IMR-90 (cell line): ENCODE measurements around the gene CD248. TPM values are rescaled to one million over a fixed set of nuclear protein-coding genes. Genes with fewer than 3 reads are reported as not detected.
A peak's percentile ranks its signal among the peaks of the same experiment; 100 is the strongest.

Experiments used
- ATAC-seq: fragments of 200-7000 bp; cut with Tn5 transposase; 2 replicates; pipeline ENCODE4 v1.9.1; 2020; ENCODE audit warnings: low read depth, mild to moderate bottlenecking, moderate library complexity
- BruUV-seq: library from RNA; stranded (reverse); fragments of 400-500 nt; replicated peaks from 2 replicates; lab custom pipeline; 2021; lab: Mats Ljungman, UMichigan
- CTCF ChIA-PET: fragments of 300-600 bp; formaldehyde crosslinking; extraction: SDS; loops from one replicate; lab custom pipeline; 2021; ENCODE audit warnings: antibody characterized with exemption; lab: Yijun Ruan, JAX
- POLR2A ChIA-PET: fragments of 300-600 bp; sonication (Branson Sonifier 250); formaldehyde crosslinking; loops from one replicate; lab custom pipeline; 2022; ENCODE audit warnings: antibody characterized with exemption; ENCODE audit not compliant: unreplicated experiment; lab: Charles Lee
- DNase-seq: peaks from one replicate; pipeline ENCODE4 v3.0.0; 2013
- H2AFZ ChIP-seq: replicated peaks from 2 replicates; pipeline ENCODE3; 2013; ENCODE audit warnings: low read length, mild to moderate bottlenecking; ENCODE audit not compliant: poor library complexity
- H2AK5ac ChIP-seq: 2 replicates; pipeline ENCODE4 v1.6.1; 2013; ENCODE audit warnings: low read depth, low read length, inconsistent platforms
- H2AK9ac ChIP-seq: replicated peaks from 2 replicates; pipeline ENCODE3; 2013; ENCODE audit warnings: mild to moderate bottlenecking, low read depth, low read length, moderate library complexity; ENCODE audit not compliant: poor library complexity
- H2BK120ac ChIP-seq: 2 replicates; pipeline ENCODE4 v1.6.1; 2013; ENCODE audit warnings: low read depth, low read length, inconsistent platforms
- H2BK15ac ChIP-seq: 3 replicates; pipeline ENCODE4 v1.6.1; 2013; ENCODE audit warnings: low read depth, low read length, inconsistent platforms
- H2BK20ac ChIP-seq: 2 replicates; pipeline ENCODE4 v1.6.1; 2013; ENCODE audit warnings: low read depth, mild to moderate bottlenecking, inconsistent platforms, low read length, moderate library complexity
- H2BK5ac ChIP-seq: 2 replicates; pipeline ENCODE4 v1.6.1; 2013; ENCODE audit warnings: mild to moderate bottlenecking, low read depth, low read length, inconsistent platforms; ENCODE audit not compliant: poor library complexity, severe bottlenecking
- H3K14ac ChIP-seq: replicated peaks from 2 replicates; pipeline ENCODE4 v1.6.1; 2013; ENCODE audit warnings: low read depth, low read length, inconsistent platforms
- H3K18ac ChIP-seq: 2 replicates; pipeline ENCODE4 v1.6.1; 2013; ENCODE audit warnings: low read depth, low read length, control low read depth
- H3K23ac ChIP-seq: 2 replicates; pipeline ENCODE4 v1.6.1; 2013; ENCODE audit warnings: low read depth, low read length, inconsistent platforms
- H3K27ac ChIP-seq: 2 replicates; pipeline ENCODE4 v1.5.1; 2013; ENCODE audit warnings: mild to moderate bottlenecking, control low read depth, low read length; ENCODE audit not compliant: insufficient read depth
- H3K27me3 ChIP-seq: 2 replicates; pipeline ENCODE4 v1.6.1; 2013; ENCODE audit warnings: low read length; ENCODE audit not compliant: control insufficient read depth, insufficient read depth
- H3K36me3 ChIP-seq: 2 replicates; pipeline ENCODE4 v1.6.1; 2013; ENCODE audit warnings: low read length, mixed read lengths; ENCODE audit not compliant: control insufficient read depth, insufficient read depth
- H3K4ac ChIP-seq: 2 replicates; pipeline ENCODE4 v1.6.1; 2013; ENCODE audit warnings: low read depth, low read length, inconsistent platforms
- H3K4me1 ChIP-seq: 2 replicates; pipeline ENCODE4 v1.6.1; 2013; ENCODE audit warnings: low read length, mixed read lengths; ENCODE audit not compliant: control insufficient read depth, insufficient read depth
- H3K4me2 ChIP-seq: 2 replicates; pipeline ENCODE4 v1.6.1; 2013; ENCODE audit warnings: low read depth, mild to moderate bottlenecking, control low read depth, low read length, moderate library complexity
- H3K4me3 ChIP-seq: 2 replicates; pipeline ENCODE4 v1.5.1; 2013; ENCODE audit warnings: low read depth, mild to moderate bottlenecking, control low read depth, low read length, moderate library complexity; ENCODE audit not compliant: insufficient read depth
- H3K56ac ChIP-seq: 2 replicates; pipeline ENCODE4 v1.6.1; 2013; ENCODE audit warnings: low read length, inconsistent platforms; ENCODE audit not compliant: insufficient read depth; ENCODE audit errors: extremely low read depth
- H3K79me1 ChIP-seq, 2 experiments: 2 replicates each; pipeline ENCODE4 v1.6.1; 2013; ENCODE audit warnings: low read length in 2 of 2, inconsistent platforms in 1 of 2, low read depth in 1 of 2
- H3K9ac ChIP-seq: 2 replicates; pipeline ENCODE4 v1.6.1; 2013; ENCODE audit warnings: low read depth, low read length, control low read depth
- H3K9me1 ChIP-seq: 2 replicates; pipeline ENCODE4 v1.6.1; 2013; ENCODE audit warnings: low read length, inconsistent platforms; ENCODE audit not compliant: insufficient read depth
- H3K9me3 ChIP-seq: 2 replicates; pipeline ENCODE4 v1.6.1; 2013; ENCODE audit warnings: low read length; ENCODE audit not compliant: control insufficient read depth, insufficient read depth
- H4K20me1 ChIP-seq: 2 replicates; pipeline ENCODE4 v1.6.1; 2013; ENCODE audit warnings: low read length, inconsistent platforms; ENCODE audit not compliant: insufficient read depth
- H4K5ac ChIP-seq: 2 replicates; pipeline ENCODE4 v1.6.1; 2013; ENCODE audit warnings: mild to moderate bottlenecking, low read depth, low read length, control low read depth
- H4K8ac ChIP-seq, 2 experiments: 2 replicates each; pipeline ENCODE4 v1.6.1; 2013; ENCODE audit warnings: low read depth in 2 of 2, low read length in 2 of 2, control low read depth in 1 of 2, inconsistent platforms in 1 of 2
- H4K91ac ChIP-seq: 2 replicates; pipeline ENCODE4 v1.6.1; 2013; ENCODE audit warnings: low read depth, low read length, inconsistent platforms; ENCODE audit not compliant: insufficient read depth
- POLR2A ChIP-seq: IDR thresholded peaks from 2 replicates; pipeline ENCODE4 v1.6.1; 2012; ENCODE audit warnings: mild to moderate bottlenecking, low read depth, low read length
- RCOR1 ChIP-seq: IDR thresholded peaks from 2 replicates; pipeline ENCODE4 v1.6.1; 2012; ENCODE audit warnings: mild to moderate bottlenecking, low read length, improper control_type of control experiment; ENCODE audit not compliant: insufficient replicate concordance
- WGBS, 2 experiments: methylation state at CpG; one replicate each; pipeline versions ENCODE4 v1.1.5 to v1.1.7; 2013; ENCODE audit warnings: missing lambda C conversion rate in 2 of 2; ENCODE audit not compliant: insufficient read length in 1 of 2; ENCODE audit errors: extremely low coverage in 2 of 2; 5-methylcytosine and 5-hydroxymethylcytosine counted together
- dilution Hi-C: fragments of 300-500 bp; cut with HindIII; formaldehyde crosslinking; loops from one replicate; pipeline ENCODE4 v1.14.3; 2018; ENCODE audit warnings: low sequenced_read_pairs; ENCODE audit not compliant: unreplicated experiment
- in situ Hi-C: fragments of 300-500 bp; cut with MboI; formaldehyde crosslinking; loops from 3 replicates; pipeline ENCODE4 v1.14.3; 2019; ENCODE audit warnings: low sequenced_read_pairs, inconsistent platforms, mixed read lengths
- intact Hi-C: fragments of 100-400 bp; cut with micrococcal nuclease; formaldehyde crosslinking; loops from 2 replicates; pipeline ENCODE4 v1.10.0; 2022
- polyA plus RNA-seq, 3 experiments: library from polyadenylated mRNA; depleted of rRNA; stranded (reverse); fragments of >200 nt; gene quantifications; 2 replicates each; pipeline ENCODE4 v1.2.3, GENCODE V29; 2012; ENCODE audit warnings: low replicate concordance in 1 of 3
- total RNA-seq: library from RNA; depleted of rRNA; stranded (reverse); fragments of >200 nt; gene quantifications from 2 replicates; pipeline ENCODE4 v1.2.3, GENCODE V29; 2012

The CD248 gene
- total and polyA plus RNA-seq, 2 of the 4 experiments (the other 2 are of a cell fraction): 19.5 to 223 TPM

DNA sequence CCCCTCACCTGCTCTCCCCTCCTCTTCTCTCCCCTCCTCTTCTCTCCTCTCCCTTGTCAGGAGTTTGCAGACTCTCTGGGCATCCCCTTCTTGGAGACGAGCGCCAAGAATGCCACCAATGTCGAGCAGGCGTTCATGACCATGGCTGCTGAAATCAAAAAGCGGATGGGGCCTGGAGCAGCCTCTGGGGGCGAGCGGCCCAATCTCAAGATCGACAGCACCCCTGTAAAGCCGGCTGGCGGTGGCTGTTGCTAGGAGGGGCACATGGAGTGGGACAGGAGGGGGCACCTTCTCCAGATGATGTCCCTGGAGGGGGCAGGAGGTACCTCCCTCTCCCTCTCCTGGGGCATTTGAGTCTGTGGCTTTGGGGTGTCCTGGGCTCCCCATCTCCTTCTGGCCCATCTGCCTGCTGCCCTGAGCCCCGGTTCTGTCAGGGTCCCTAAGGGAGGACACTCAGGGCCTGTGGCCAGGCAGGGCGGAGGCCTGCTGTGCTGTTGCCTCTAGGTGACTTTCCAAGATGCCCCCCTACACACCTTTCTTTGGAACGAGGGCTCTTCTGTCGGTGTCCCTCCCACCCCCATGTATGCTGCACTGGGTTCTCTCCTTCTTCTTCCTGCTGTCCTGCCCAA is 40.7 kb downstream of the CD248 start:
- 80% methylated on average over 1 of the region's 14 CpGs; no CpG with 5 or more reads in 1 of the 2 experiments for WGBS, 2 experiments

More for the DNA sequence above, 40.7 kb downstream of the CD248 start:
- Histone ChIP-seq H2BK120ac (no peak overlapping the region), H3K27ac (no peak overlapping the region), H4K20me1 (peaks cover 27% of the 10 kb centered on the region; the same call in 1 of the 2 replicates), H2AK5ac (no peak overlapping the region), H3K9ac (no peak overlapping the region), H3K4me1 (peaks cover 3% of the 10 kb centered on the region; the same call in 1 of the 2 replicates), H2BK20ac (no peak overlapping the region), H3K4me3 (no peak overlapping the region), H2AK9ac (no peak overlapping the region), H3K9me1 (0 out of 2 replicates have a peak, but pooled peaks cover 3% of the 10 kb centered on the region), H4K5ac (no peak overlapping the region), H4K91ac (no peak overlapping the region), H3K27me3 (no peaks in the 10 kb centered on the region; the same call in 1 of the 2 replicates), H3K36me3 (peaks cover 46% of the 10 kb centered on the region), H3K4me2 (no peak overlapping the region), H2BK15ac (no peak overlapping the region), H2BK5ac (no peak overlapping the region), H3K23ac (no peak overlapping the region), H3K9me3 (no peaks in the 10 kb centered on the region), H3K14ac (no peak overlapping the region), H3K79me1 (peaks cover 10 to 20% of the 10 kb centered on the region in 2 experiments), H3K18ac (no peak overlapping the region), H2AFZ (no peak overlapping the region), H3K56ac (no peak overlapping the region), H4K8ac (no peak overlapping the region), H3K4ac (no peak overlapping the region)
- intact Hi-C loops (no loop called here), in situ Hi-C loops (no loop called here), dilution Hi-C loops (no loop called here)
- POLR2A ChIA-PET: no interaction called here
- CTCF ChIA-PET: no interaction called here
- TF ChIP-seq POLR2A (no peak), RCOR1 (no peak)
- ATAC-seq (no peak), DNase-seq (no peak)
- BruUV-seq: TSS peak; percentile 58
